ENCODE data around the gene ASTN1.

ASTN1 gene

DNA sequence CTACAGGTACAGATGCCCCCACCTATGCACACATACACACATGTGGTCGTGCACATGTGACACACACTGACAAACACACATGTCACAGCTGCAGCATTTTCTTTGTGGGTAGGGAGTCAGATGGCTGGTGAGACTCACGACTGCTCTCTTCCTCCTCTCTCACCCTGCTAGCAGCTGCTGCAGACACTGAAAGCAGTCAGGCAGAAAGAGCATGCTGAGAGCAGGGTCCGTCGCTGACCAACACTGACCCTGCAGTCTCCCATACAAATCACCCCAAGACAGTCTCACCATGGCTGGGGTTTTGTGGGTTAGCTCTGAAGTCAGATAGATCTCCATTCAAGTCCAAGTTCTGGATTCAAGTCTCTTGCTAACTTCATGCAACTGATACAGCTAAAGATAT, 188.3 kb downstream of the ASTN1 start:
- H3K9ac ChIP-seq (ENCODE audit: low read length): no peak overlapping the region
- H3K27ac ChIP-seq (ENCODE audit: low read depth, low read length): no peak overlapping the region
- no peak overlapping the region for H3K4me3 ChIP-seq (ENCODE audit: low read depth in 1 of 2, low read length in 2 of 2)
- no peaks in the 10 kb centered on the region for H3K27me3 ChIP-seq (ENCODE audit: control insufficient read depth in 1 of 2, insufficient read depth in 2 of 2, low read length in 2 of 2)
- no peaks in the 10 kb centered on the region for H3K4me1 ChIP-seq (ENCODE audit: insufficient read depth, low read length)
- H3K9me3 ChIP-seq (ENCODE audit: low read length): no peaks in the 10 kb centered on the region
- no peaks in the 10 kb centered on the region for H3K36me3 ChIP-seq (ENCODE audit: insufficient read depth, low read length)

DNA sequence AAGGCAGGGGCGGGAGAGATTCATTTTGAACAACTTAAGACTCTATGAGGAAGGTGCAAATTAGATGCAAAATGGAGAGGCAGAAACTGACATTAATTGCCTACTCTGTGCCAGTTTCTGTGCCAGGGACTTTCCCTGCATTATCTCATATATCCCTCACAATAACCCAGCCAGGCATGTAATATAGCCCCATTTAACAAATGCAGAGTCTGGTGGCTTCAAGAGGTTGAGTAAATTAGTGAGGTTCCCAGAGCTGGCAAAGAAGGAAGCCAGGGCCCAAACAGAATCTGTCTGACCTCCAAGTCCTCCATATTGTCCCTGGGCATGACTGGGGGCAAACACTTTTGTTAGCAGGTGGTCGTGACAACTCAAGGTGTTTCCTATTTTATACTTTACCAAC, 199.8 kb downstream of the ASTN1 start:
- no peaks in the 10 kb centered on the region for H3K4me1 ChIP-seq (ENCODE audit: insufficient read depth, low read length)
- H3K9ac ChIP-seq (ENCODE audit: low read length): no peak overlapping the region
- no peak overlapping the region for H3K4me3 ChIP-seq (ENCODE audit: low read depth in 1 of 2, low read length in 2 of 2)
- no peaks in the 10 kb centered on the region for H3K36me3 ChIP-seq (ENCODE audit: insufficient read depth, low read length)
- H3K9me3 ChIP-seq (ENCODE audit: low read length): no peaks in the 10 kb centered on the region
- H3K27me3 ChIP-seq (ENCODE audit: control insufficient read depth in 1 of 2, insufficient read depth in 2 of 2, low read length in 2 of 2): no peaks in the 10 kb centered on the region
- no peak overlapping the region for H3K27ac ChIP-seq (ENCODE audit: low read depth, low read length)

- no peaks in the 10 kb centered on the region for H3K4me1 ChIP-seq (ENCODE audit: insufficient read depth, low read length)
- no peak overlapping the region for H3K9ac ChIP-seq (ENCODE audit: low read length)
- H3K27ac ChIP-seq (ENCODE audit: low read depth, low read length): no peak overlapping the region
- no peaks in the 10 kb centered on the region for H3K36me3 ChIP-seq (ENCODE audit: insufficient read depth, low read length)
- H3K4me3 ChIP-seq (ENCODE audit: low read depth in 1 of 2, low read length in 2 of 2): no peak overlapping the region
- no peaks in the 10 kb centered on the region for H3K27me3 ChIP-seq (ENCODE audit: control insufficient read depth in 1 of 2, insufficient read depth in 2 of 2, low read length in 2 of 2)
- no peaks in the 10 kb centered on the region for H3K9me3 ChIP-seq (ENCODE audit: low read length)
Measured at GRCh38 chr1:176963181-176963580, 201.3 kb downstream of the ASTN1 start.

- no peaks in the 10 kb centered on the region for H3K4me1 ChIP-seq (ENCODE audit: insufficient read depth, low read length)
- no peak overlapping the region for H3K27ac ChIP-seq (ENCODE audit: low read depth, low read length)
- no peaks in the 10 kb centered on the region for H3K36me3 ChIP-seq (ENCODE audit: insufficient read depth, low read length)
- no peak overlapping the region for H3K9ac ChIP-seq (ENCODE audit: low read length)
- H3K4me3 ChIP-seq (ENCODE audit: low read depth in 1 of 2, low read length in 2 of 2): no peak overlapping the region
- H3K9me3 ChIP-seq (ENCODE audit: low read length): no peaks in the 10 kb centered on the region
- H3K27me3 ChIP-seq (ENCODE audit: control insufficient read depth in 1 of 2, insufficient read depth in 2 of 2, low read length in 2 of 2): no peaks in the 10 kb centered on the region
Measured at GRCh38 chr1:176961678-176962077, 202.8 kb downstream of the ASTN1 start.

DNA sequence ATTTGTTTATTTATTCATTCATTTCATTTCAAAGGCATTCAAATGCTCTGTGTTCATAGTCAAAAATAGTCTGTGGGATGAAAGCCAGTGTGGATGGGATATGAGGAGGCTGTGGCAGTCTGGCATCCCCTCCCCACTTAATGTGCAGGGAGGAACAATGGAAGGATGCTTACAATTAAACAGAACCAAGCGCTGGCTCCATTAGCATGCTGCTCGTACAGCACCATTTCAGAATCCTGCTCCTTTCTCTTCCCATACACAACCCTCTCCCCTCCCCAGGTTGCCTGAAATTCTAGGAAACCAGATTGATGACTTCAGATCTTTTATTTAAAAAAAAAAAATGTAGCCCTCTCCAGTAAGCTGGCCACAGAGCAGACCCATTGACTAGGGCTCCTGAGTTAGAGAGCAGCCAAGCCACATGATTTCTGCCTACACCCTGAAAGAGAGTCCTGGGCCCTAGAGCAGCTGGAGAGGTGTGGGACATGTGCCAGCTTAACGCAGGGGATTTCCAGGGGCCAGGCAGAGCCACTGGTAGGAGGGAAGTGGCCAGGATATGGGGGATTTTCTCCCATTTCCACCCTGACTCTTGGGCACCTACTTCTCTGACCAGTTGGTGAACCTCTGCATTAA, 205.2 kb downstream of the ASTN1 start:
- Histone ChIP-seq H3K9ac (ENCODE audit: low read length) (no peak overlapping the region), H3K27me3 (ENCODE audit: control insufficient read depth in 1 of 2, insufficient read depth in 2 of 2, low read length in 2 of 2) (no peaks in the 10 kb centered on the region), H3K27ac (ENCODE audit: low read depth, low read length) (no peak overlapping the region), H3K4me3 (ENCODE audit: low read depth in 1 of 2, low read length in 2 of 2) (no peak overlapping the region), H3K9me3 (ENCODE audit: low read length) (no peaks in the 10 kb centered on the region), H3K36me3 (ENCODE audit: insufficient read depth, low read length) (no peaks in the 10 kb centered on the region), H3K4me1 (ENCODE audit: insufficient read depth, low read length) (no peaks in the 10 kb centered on the region)

- H3K27ac ChIP-seq (ENCODE audit: low read depth, low read length): no peak overlapping the region
- H3K9ac ChIP-seq (ENCODE audit: low read length): no peak overlapping the region
- H3K27me3 ChIP-seq (ENCODE audit: control insufficient read depth in 1 of 2, insufficient read depth in 2 of 2, low read length in 2 of 2): no peaks in the 10 kb centered on the region
- no peaks in the 10 kb centered on the region for H3K9me3 ChIP-seq (ENCODE audit: low read length)
- H3K4me1 ChIP-seq (ENCODE audit: insufficient read depth, low read length): no peaks in the 10 kb centered on the region
- no peak overlapping the region for H3K4me3 ChIP-seq (ENCODE audit: low read depth in 1 of 2, low read length in 2 of 2)
- H3K36me3 ChIP-seq (ENCODE audit: insufficient read depth, low read length): no peaks in the 10 kb centered on the region
Measured at GRCh38 chr1:176957603-176958002, 206.9 kb downstream of the ASTN1 start.

DNA sequence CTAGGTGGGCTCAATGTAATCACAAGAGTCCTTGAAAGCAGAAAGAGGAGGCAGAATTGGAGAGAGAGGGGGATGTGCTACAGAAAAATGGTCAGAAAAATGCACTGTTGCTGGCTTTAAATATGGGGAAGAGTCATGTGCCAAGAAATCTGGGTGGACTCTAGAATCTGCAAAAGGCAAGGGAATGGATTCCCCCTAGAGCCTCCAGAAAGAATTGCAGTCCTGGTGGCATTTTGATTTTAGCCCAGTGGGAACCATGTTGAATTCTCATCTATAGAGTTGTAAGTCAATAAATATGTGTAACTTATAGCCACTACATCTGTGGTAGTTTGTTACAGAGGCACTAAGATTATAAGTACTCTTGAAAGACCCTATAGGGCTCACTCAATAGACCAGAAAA, 210.3 kb downstream of the ASTN1 start:
- Histone ChIP-seq H3K9me3 (ENCODE audit: low read length) (no peaks in the 10 kb centered on the region), H3K4me3 (ENCODE audit: low read depth in 1 of 2, low read length in 2 of 2) (no peak overlapping the region), H3K9ac (ENCODE audit: low read length) (no peak overlapping the region), H3K4me1 (ENCODE audit: insufficient read depth, low read length) (no peaks in the 10 kb centered on the region), H3K27ac (ENCODE audit: low read depth, low read length) (no peak overlapping the region), H3K27me3 (ENCODE audit: control insufficient read depth in 1 of 2, insufficient read depth in 2 of 2, low read length in 2 of 2) (no peaks in the 10 kb centered on the region), H3K36me3 (ENCODE audit: insufficient read depth, low read length) (no peaks in the 10 kb centered on the region)

DNA sequence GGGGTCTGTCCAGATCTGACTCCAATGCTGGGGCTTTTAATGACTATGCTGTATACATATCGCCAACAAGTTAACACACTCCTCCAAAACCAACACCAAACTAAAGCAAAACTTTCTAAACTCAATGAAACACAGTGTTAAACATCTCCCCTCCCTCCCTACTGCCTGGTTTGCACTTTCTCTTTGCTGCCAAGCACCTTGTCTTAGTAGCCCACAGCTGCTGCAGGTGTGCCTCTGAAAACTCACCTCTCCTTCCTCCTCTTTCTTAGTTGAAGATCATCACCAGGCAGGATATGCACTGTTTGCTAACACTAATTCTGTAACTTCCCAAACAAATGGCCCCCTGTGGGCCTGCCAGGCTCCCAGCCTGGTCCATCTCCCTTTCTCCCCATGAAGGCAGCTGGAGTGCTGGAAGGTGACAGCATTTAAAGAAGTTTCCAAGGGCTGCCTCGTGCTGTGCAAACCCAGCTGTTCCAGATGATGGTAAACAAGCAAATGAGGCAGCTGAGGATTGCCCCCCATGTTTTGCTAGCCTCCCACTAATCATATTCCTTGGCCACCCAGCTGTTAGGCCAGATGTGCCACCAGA, 213.7 kb downstream of the ASTN1 start:
- no peaks in the 10 kb centered on the region for H3K36me3 ChIP-seq (ENCODE audit: insufficient read depth, low read length)
- H3K9ac ChIP-seq (ENCODE audit: low read length): no peak overlapping the region
- H3K4me3 ChIP-seq (ENCODE audit: low read depth in 1 of 2, low read length in 2 of 2): no peak overlapping the region
- H3K9me3 ChIP-seq (ENCODE audit: low read length): no peaks in the 10 kb centered on the region
- H3K27ac ChIP-seq (ENCODE audit: low read depth, low read length): no peak overlapping the region
- no peaks in the 10 kb centered on the region for H3K27me3 ChIP-seq (ENCODE audit: control insufficient read depth in 1 of 2, insufficient read depth in 2 of 2, low read length in 2 of 2)
- H3K4me1 ChIP-seq (ENCODE audit: insufficient read depth, low read length): no peaks in the 10 kb centered on the region

- H3K9ac ChIP-seq (ENCODE audit: low read length): no peak overlapping the region
- H3K36me3 ChIP-seq (ENCODE audit: insufficient read depth, low read length): no peaks in the 10 kb centered on the region
- H3K27ac ChIP-seq (ENCODE audit: low read depth, low read length): no peak overlapping the region
- no peaks in the 10 kb centered on the region for H3K27me3 ChIP-seq (ENCODE audit: control insufficient read depth in 1 of 2, insufficient read depth in 2 of 2, low read length in 2 of 2)
- no peak overlapping the region for H3K4me3 ChIP-seq (ENCODE audit: low read depth in 1 of 2, low read length in 2 of 2)
- no peaks in the 10 kb centered on the region for H3K4me1 ChIP-seq (ENCODE audit: insufficient read depth, low read length)
- H3K9me3 ChIP-seq (ENCODE audit: low read length): no peaks in the 10 kb centered on the region
Measured at GRCh38 chr1:176949033-176949662, 215.4 kb downstream of the ASTN1 start.

DNA sequence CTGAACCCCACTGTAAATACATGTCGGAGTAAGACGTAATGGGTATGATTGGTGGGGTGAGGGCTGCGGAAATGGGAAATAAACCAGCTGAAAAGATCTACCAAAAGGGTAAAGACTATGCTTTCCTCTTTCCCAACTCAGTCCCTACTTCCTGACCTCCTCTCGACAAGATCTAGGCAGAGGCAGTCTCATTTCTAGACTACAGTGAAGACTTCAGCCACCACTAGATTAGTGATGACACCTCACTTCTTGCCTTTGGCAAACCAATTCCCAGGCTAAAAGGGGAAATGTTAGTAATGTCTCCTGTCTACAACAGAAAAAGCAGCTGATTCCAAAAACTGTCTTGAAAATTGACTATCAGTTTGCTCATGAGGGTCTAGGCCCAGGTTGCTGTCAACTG, 219.9 kb downstream of the ASTN1 start:
- Histone ChIP-seq H3K27ac (ENCODE audit: low read depth, low read length) (no peak overlapping the region), H3K36me3 (ENCODE audit: insufficient read depth, low read length) (no peaks in the 10 kb centered on the region)

DNA sequence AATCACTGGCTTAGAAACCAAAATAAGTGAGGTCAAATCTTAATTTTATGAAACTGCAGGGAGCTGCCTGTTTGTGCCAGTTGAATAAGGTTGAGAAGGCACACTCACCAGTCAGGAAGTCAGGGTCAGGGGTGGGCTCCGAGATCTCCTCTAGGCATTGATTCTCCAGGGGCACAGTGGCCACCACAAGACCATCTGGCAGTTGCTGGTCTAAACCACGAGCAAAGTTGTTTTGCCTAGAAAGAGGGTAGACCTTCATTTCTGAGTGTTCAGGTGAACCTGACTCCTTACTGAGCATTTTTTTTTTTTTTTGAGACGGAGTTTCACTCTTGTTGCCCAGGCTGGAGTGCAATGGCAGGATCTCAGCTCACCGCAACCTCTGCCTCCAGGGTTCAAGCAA, 220.7 kb downstream of the ASTN1 start:
- Histone ChIP-seq H3K4me1 (ENCODE audit: insufficient read depth, low read length) (no peaks in the 10 kb centered on the region), H3K27me3 (ENCODE audit: control insufficient read depth in 1 of 2, insufficient read depth in 2 of 2, low read length in 2 of 2) (no peaks in the 10 kb centered on the region), H3K36me3 (ENCODE audit: insufficient read depth, low read length) (no peaks in the 10 kb centered on the region), H3K4me3 (ENCODE audit: low read depth in 1 of 2, low read length in 2 of 2) (no peak overlapping the region), H3K27ac (ENCODE audit: low read depth, low read length) (no peak overlapping the region), H3K9me3 (ENCODE audit: low read length) (no peaks in the 10 kb centered on the region), H3K9ac (ENCODE audit: low read length) (no peak overlapping the region)

More for the DNA sequence above, 219.9 kb downstream of the ASTN1 start:
- no peak overlapping the region for H3K9ac ChIP-seq (ENCODE audit: low read length)
- no peak overlapping the region for H3K4me3 ChIP-seq (ENCODE audit: low read depth in 1 of 2, low read length in 2 of 2)
- H3K9me3 ChIP-seq (ENCODE audit: low read length): no peaks in the 10 kb centered on the region
- H3K27me3 ChIP-seq (ENCODE audit: control insufficient read depth in 1 of 2, insufficient read depth in 2 of 2, low read length in 2 of 2): no peaks in the 10 kb centered on the region
- no peaks in the 10 kb centered on the region for H3K4me1 ChIP-seq (ENCODE audit: insufficient read depth, low read length)

GRCh38 chr1:176942346-176942745, 222.2 kb downstream of the ASTN1 start:
- H3K4me1 ChIP-seq (ENCODE audit: insufficient read depth, low read length): no peaks in the 10 kb centered on the region
- H3K36me3 ChIP-seq (ENCODE audit: insufficient read depth, low read length): no peaks in the 10 kb centered on the region
- no peak overlapping the region for H3K4me3 ChIP-seq (ENCODE audit: low read depth in 1 of 2, low read length in 2 of 2)
- H3K27ac ChIP-seq (ENCODE audit: low read depth, low read length): no peak overlapping the region
- H3K9me3 ChIP-seq (ENCODE audit: low read length): no peaks in the 10 kb centered on the region
- no peak overlapping the region for H3K9ac ChIP-seq (ENCODE audit: low read length)
- no peaks in the 10 kb centered on the region for H3K27me3 ChIP-seq (ENCODE audit: control insufficient read depth in 1 of 2, insufficient read depth in 2 of 2, low read length in 2 of 2)

Data from muscle layer of colon (tissue), 2 donors.